HG03575 (cell line): ENCODE results near the gene ST3GAL5.

Experiments
- ATAC-seq: cut with Tn5 transposase; IDR thresholded peaks from one replicate; pipeline ENCODE4 v1.9.1; 2021; ENCODE audit not compliant: unreplicated experiment, insufficient number of reproducible peaks, low FRiP score; ENCODE audit errors: extremely low read depth

Gene ST3GAL5

DNA sequence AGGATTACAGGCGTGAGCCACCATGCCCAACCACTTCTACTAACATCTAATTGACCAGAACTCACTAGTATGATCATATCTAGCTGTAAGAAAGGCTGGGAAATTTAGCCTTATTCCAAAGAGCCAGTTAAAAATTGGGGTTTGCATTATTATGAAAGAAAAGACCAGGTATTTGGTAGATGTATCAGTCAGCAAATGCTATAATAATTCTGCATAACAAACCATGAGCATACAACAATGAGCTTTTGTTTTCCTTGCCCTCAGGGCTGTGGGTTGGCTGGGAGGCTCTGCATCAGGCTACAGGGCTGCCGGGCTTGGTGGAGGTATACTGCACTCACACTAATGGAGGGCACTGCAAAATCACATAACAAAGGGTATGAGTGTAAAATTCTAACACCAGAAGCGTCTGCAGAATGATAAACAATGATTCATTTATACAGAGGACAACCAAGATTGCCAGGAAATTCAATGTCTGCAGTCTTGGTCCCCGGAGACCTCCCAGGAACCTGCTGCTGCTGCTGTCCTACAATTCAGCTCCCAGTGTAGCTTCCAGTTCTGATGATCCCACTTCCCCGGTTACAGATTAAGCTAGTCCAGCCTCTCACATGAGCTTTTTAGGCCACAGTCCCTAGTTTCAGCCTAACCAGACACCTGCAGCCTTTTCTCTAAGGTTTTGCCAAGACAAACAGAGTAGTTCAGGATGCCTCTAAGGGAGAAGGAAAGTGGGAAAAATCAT is 32.2 kb upstream of the ST3GAL5 start:
- ATAC-seq = no peak

DNA sequence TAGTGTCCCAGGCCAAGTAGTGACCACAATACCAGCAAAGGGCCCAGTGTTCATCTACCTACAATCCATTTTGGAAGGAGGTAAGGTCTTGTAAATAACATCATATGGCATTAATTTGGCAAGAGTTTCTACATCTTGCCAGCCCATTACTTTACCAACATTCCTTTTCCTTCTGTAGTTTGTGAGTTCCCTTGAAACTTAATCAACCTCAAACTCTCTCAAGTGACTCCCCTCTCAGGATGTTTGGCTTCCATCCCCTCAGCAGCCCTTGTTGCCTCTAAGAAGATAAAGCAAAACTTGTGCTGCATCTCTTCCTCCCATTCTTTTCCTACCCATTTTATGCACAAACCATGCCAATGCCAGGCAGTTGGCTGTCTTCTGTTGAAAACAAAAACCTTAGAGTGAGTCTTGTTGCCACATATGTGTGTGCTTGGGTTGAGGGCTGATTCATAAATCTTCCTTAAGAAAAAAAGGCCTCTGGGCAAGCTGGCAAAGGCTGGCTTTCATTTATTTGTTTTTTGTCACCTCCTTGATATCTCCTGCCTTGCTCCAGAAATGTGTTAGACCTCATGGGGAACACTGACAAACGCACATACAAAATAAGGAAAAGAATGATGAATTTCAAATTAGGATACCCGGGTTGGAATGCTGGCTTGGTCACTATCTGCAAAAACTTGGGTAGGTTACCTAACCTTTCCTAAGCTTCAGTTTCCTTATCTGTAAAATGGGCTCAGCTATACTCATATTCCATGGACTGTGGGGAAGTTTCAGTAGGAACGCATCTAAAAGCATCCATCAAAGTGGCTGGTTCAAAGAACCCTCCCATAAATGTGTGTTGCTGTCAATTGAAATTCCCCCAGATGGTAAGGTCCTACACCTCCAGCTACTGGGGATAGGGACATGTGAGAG is 29.4 kb upstream of the ST3GAL5 start:
- ATAC-seq = no peak

- no peak for ATAC-seq
These were observed 27.0 kb upstream of the ST3GAL5 start for GRCh38 chr2:85915606-85916303.

GRCh38 chr2:85914922-85915321 is 26.1 kb upstream of the ST3GAL5 start:
- no peak for ATAC-seq

- no peak for ATAC-seq
These were observed 25.4 kb upstream of the ST3GAL5 start for GRCh38 chr2:85913884-85914881.

DNA sequence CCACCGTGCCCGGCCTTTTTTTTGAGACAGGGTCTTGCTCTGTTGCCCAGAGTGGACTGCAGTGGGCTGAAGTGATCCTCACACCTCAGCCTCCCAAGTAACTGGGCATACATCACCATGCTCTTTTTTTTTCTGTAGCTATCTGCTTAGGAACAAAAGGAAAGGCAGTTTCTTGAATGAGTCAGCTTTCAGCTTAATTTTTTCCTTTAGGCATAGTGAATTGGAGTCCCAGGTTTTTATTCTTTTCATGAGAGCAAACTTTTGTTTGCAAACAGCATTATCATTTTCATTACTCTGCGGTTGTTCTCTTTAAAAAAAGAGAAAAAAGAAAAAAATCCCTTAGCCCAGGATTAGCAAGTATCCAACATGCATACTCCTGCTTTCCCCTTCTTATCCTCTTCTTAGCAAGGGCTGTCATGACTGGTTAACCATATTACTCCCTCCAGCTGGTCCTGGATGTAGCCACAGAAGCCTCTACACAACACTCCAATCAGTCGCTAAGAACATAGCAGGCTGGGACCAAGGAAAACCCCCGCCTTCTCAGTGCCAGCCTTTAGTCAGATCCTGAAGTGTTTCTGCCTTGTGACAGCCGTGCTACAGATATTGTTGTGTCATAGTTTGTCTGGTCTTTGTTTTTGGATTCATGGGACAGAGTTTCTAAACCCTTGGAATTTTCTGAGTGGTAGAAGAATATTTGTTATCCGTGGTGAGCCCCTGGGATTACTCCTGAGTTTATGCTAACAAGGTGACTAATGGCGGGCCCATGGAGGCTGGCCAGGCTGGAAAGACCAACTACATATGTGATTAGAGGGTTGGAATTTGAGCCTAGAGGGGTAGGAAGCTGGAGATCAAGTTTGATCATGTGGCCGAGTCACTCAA is 23.3 kb upstream of the ST3GAL5 start:
- ATAC-seq = no peak

GRCh38 chr2:85911097-85911496 is 22.3 kb upstream of the ST3GAL5 start:
- ATAC-seq = no peak

- ATAC-seq = no peak
These were observed 20.2 kb upstream of the ST3GAL5 start for GRCh38 chr2:85909005-85909404.

DNA sequence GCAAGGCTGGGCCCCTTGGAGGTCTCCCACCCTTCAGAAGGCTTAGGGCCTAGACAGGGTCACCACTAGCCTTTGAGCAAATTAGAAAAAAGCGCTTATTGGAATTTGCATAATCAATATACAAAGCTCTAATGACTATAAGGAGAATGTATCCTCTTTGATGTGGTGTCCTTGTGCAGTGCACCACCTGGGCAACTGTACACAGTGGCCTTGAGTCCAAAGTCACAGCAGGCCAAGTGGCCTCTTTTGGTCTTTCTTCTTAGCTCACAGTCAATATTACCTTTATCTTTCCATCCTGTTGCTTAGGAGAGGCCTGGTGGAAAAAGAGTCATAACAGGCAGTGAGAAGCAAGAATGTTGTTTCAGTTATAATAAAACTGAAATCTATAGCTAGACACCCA is 19.7 kb upstream of the ST3GAL5 start:
- no peak for ATAC-seq

DNA sequence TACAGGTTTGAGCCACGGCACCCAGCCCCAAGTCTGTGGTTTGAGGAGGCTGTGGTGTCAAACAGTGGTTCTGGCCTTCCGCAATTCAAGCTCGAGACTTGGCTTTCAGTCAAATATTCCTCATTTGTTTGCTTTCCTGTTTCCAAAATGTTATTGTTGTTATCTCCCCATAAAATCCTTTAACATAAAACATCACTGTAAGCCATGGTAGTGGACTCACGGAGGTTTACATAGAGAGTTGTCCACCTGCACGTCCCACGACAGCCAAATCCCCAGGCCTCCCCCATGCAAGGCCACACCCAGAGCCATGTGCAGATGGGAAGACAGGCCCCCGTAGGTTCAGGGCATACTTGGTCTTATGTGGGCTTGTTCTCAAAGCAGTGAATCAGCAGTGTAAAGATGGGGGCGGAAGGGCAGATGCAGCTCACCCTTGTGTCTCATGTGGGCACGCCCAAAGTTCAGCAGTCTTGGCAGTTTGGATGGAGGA is 18.9 kb upstream of the ST3GAL5 start:
- ATAC-seq = no peak

- no peak for ATAC-seq
These were observed 18.0 kb upstream of the ST3GAL5 start for GRCh38 chr2:85906748-85907147.

GRCh38 chr2:85905891-85906290 is 17.1 kb upstream of the ST3GAL5 start:
- ATAC-seq = no peak

- no peak for ATAC-seq
These were observed 16.4 kb upstream of the ST3GAL5 start for GRCh38 chr2:85905187-85905666.

DNA sequence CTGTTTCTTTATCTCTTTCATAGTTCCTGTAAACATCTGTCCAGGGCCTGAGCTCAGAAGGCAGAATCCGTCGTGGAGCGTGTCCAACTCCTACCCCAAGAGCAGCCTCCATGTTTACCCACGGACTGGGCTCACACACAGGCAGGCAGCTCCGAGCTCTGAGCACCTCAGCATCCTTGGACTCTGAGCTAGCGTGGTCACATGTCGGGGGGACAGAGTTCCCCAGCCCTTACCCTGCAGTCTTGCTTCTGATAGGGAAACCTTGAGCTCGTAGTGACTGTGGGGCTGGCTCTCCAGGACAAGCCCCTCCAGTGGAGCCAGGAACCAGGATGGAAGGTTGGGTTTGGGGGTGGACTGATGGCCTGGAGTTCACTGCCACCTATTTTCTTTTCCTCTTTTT is 15.1 kb upstream of the ST3GAL5 start:
- no peak for ATAC-seq

DNA sequence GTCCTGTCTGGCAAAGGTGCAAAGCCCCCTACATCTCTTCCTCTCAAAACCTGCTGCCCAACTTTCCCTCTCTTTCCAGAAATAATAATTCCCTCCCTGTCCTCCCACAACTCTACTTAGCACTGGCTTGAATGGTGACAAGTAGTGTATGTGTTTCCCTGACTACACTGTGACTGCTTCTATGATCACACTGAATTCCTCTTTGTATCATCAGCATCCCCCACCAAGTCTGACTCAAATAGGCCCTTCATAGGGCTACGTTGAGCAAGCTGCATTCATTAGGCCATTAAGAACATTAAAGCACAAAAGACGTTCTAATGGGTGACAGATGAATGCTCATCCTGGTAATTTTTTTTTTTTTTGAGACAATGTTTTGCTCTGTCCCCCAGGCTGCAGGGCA is 13.7 kb upstream of the ST3GAL5 start:
- no peak for ATAC-seq

GRCh38 chr2:85901155-85901554 is 12.4 kb upstream of the ST3GAL5 start:
- no peak for ATAC-seq

- ATAC-seq = no peak
These were observed 11.6 kb upstream of the ST3GAL5 start for GRCh38 chr2:85900366-85900765.
